HG02642 (cell line): ENCODE measurements around the gene CCL17.
A peak's percentile ranks its signal among the peaks of the same experiment; 100 is the strongest.
"Not testable (repeated sequence)": the region's sequence is repeated elsewhere in the genome, so short reads cannot be mapped to it uniquely, and the experiment has no call there.

Source experiments
- ATAC-seq: cut with Tn5 transposase; IDR thresholded peaks from one replicate; pipeline ENCODE4 v1.9.1; 2021; ENCODE audit warnings: mild to moderate bottlenecking; ENCODE audit not compliant: unreplicated experiment, poor library complexity

CCL17 gene

GRCh38 chr16:57403965-57404817 is at the start of gene CCL17:
TSS of gene CCL17 (plus strand) at chr16:57404767. CDS start at chr16:57413933, 9,166 bp downstream.
- no peak for ATAC-seq

- ATAC-seq: no peak
These were observed 48.6 kb upstream of the CCL17 start for GRCh38 chr16:57355898-57356414.

GRCh38 chr16:57356547-57356946 is 48.0 kb upstream of the CCL17 start:
- ATAC-seq: no peak

GRCh38 chr16:57357330-57358085 is 47.1 kb upstream of the CCL17 start:
- ATAC-seq: peak; percentile 45

- peak; percentile 16 for ATAC-seq
These were observed 46.5 kb upstream of the CCL17 start for GRCh38 chr16:57358086-57358420.

GRCh38 chr16:57358527-57359095 is 46.0 kb upstream of the CCL17 start, which contains the start of gene CCL22:
TSS of gene CCL22 (plus strand) at chr16:57358783. CDS start at chr16:57358817, 34 bp downstream.
- peak; percentile 53 for ATAC-seq

- no peak for ATAC-seq
These were observed 44.1 kb upstream of the CCL17 start for GRCh38 chr16:57360321-57360935.

GRCh38 chr16:57361404-57361803 is 43.2 kb upstream of the CCL17 start:
- ATAC-seq: no peak

GRCh38 chr16:57364143-57364542 is 40.4 kb upstream of the CCL17 start:
- ATAC-seq: no peak

GRCh38 chr16:57366544-57367040 is 38.0 kb upstream of the CCL17 start:
- no peak for ATAC-seq

- ATAC-seq: no peak
These were observed 37.3 kb upstream of the CCL17 start for GRCh38 chr16:57367116-57367752.

- ATAC-seq: no peak
These were observed 32.8 kb upstream of the CCL17 start for GRCh38 chr16:57371494-57372371.

- no peak for ATAC-seq
These were observed 32.0 kb upstream of the CCL17 start, which contains the start of gene CX3CL1 for GRCh38 chr16:57372372-57373116. TSS of gene CX3CL1 (plus strand) at chr16:57372490. CDS start at chr16:57372569, 79 bp downstream.

- ATAC-seq: no peak
These were observed 31.2 kb upstream of the CCL17 start for GRCh38 chr16:57373117-57373947.

GRCh38 chr16:57374067-57374534 is 30.5 kb upstream of the CCL17 start:
- no peak for ATAC-seq

GRCh38 chr16:57374925-57375465 is 29.6 kb upstream of the CCL17 start:
- ATAC-seq: not testable (repeated sequence)

- no peak for ATAC-seq
These were observed 28.2 kb upstream of the CCL17 start for GRCh38 chr16:57376313-57376818.
